ENCODE measurements around the gene ZNF324B. TPM values are rescaled to one million over a fixed set of nuclear protein-coding genes. Genes with fewer than 3 reads are reported as not detected.

Gene ZNF324B
- total and polyA plus RNA-seq, 4 donors: 0.53 to 4.9 (median 2.8) TPM

GRCh38 chr19:58499021-58499927, 47.9 kb downstream of the ZNF324B start:
- Histone ChIP-seq H3K27ac (ENCODE audit: low read depth in 1 of 2, low read length in 2 of 2) (peak overlapping the region; percentile 80 to 86), H3K9ac (ENCODE audit: low read depth in 1 of 2, low read length in 2 of 2) (peak overlapping the region; percentile 11 to 62), H3K27me3 (ENCODE audit: control insufficient read depth in 4 of 4, insufficient read depth in 4 of 4, low read length in 3 of 4) (no peaks in the 10 kb centered on the region), H3K9me3 (ENCODE audit: control insufficient read depth in 4 of 4, low read length in 3 of 4) (no peaks in the 10 kb centered on the region), H3K4me3 (ENCODE audit: low read depth in 1 of 3, low read length in 3 of 3) (peak overlapping the region; percentile 45 to 61 (median 54)), H3K36me3 (ENCODE audit: control insufficient read depth in 4 of 4, insufficient read depth in 3 of 4, low read depth in 1 of 4, low read length in 3 of 4) (peaks cover 0 to 3% (median 1%) of the 10 kb centered on the region in 4 donors), H3K4me1 (ENCODE audit: control insufficient read depth in 4 of 4, insufficient read depth in 4 of 4, low read length in 3 of 4) (peaks cover 8 to 41% (median 20%) of the 10 kb centered on the region in 4 donors)
- WGBS: 2% methylated on average over 60 of the region's 60 CpGs
- TF ChIP-seq GABPA (IDR thresholded peaks at IDR 0.05 in 1 of 2, conservative IDR thresholded peaks at IDR 0.05 in 1 of 2) (peak; percentile 95 to 98), HNF4G (IDR thresholded peaks at IDR 0.05) (no peak), CTCF (IDR thresholded peaks at IDR 0.05; ENCODE audit: low read depth, low read length, missing input control) (no peak), NR2F2 (IDR thresholded peaks at IDR 0.05) (peak; percentile 33), YY1 (IDR thresholded peaks at IDR 0.05) (peak; percentile 64), SP1 (IDR thresholded peaks at IDR 0.05) (peak; percentile 85), REST (IDR thresholded peaks at IDR 0.05) (peak; percentile 70), HNF4A (conservative IDR thresholded peaks at IDR 0.05) (peak in 1 of 2 donors; percentile 39), FOXA1 (IDR thresholded peaks at IDR 0.05) (peak; percentile 73), RXRA (IDR thresholded peaks at IDR 0.05) (peak; percentile 49 to 66), MAX (IDR thresholded peaks at IDR 0.05) (peak; percentile 82), FOXA2 (IDR thresholded peaks at IDR 0.05) (no peak), JUND (IDR thresholded peaks at IDR 0.05) (peak in 1 of 2 donors; percentile 7), TAF1 (conservative IDR thresholded peaks at IDR 0.05) (no peak), RAD21 (IDR thresholded peaks at IDR 0.05) (peak; percentile 12 to 58), EGR1 (IDR thresholded peaks at IDR 0.05; ENCODE audit: low read depth in 2 of 2) (peak; percentile 7 to 75), ATF3 (IDR thresholded peaks at IDR 0.05) (no peak), ZBTB33 (IDR thresholded peaks at IDR 0.05) (peak; percentile 81)
- peak; percentile 100 for DNase-seq (ENCODE audit: low spot score)

Data from liver (tissue), 9 donors.